ENCODE results near the gene ART4.

The ART4 gene

GRCh38 chr12:14841761-14842160 lies 1.6 kb downstream of the ART4 start:
- TF ChIP-seq, protein P1, sequence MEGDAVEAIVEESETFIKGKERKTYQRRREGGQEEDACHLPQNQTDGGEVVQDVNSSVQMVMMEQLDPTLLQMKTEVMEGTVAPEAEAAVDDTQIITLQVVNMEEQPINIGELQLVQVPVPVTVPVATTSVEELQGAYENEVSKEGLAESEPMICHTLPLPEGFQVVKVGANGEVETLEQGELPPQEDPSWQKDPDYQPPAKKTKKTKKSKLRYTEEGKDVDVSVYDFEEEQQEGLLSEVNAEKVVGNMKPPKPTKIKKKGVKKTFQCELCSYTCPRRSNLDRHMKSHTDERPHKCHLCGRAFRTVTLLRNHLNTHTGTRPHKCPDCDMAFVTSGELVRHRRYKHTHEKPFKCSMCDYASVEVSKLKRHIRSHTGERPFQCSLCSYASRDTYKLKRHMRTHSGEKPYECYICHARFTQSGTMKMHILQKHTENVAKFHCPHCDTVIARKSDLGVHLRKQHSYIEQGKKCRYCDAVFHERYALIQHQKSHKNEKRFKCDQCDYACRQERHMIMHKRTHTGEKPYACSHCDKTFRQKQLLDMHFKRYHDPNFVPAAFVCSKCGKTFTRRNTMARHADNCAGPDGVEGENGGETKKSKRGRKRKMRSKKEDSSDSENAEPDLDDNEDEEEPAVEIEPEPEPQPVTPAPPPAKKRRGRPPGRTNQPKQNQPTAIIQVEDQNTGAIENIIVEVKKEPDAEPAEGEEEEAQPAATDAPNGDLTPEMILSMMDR (IDR thresholded peaks at IDR 0.05; ENCODE audit: low read depth, low read length): no peak
- DNase-seq (ENCODE audit: extremely low read depth, low read depth): no peak

- TF ChIP-seq, protein P1 (IDR thresholded peaks at IDR 0.05; ENCODE audit: low read depth, low read length): no peak
- no peak for DNase-seq (ENCODE audit: extremely low read depth, low read depth)
Measured at GRCh38 chr12:14840616-14841015, 2.7 kb downstream of the ART4 start.

GRCh38 chr12:14839262-14839661 lies 4.1 kb downstream of the ART4 start:
- TF ChIP-seq, protein P1 (IDR thresholded peaks at IDR 0.05; ENCODE audit: low read depth, low read length): no peak
- DNase-seq (ENCODE audit: extremely low read depth, low read depth): no peak

DNA sequence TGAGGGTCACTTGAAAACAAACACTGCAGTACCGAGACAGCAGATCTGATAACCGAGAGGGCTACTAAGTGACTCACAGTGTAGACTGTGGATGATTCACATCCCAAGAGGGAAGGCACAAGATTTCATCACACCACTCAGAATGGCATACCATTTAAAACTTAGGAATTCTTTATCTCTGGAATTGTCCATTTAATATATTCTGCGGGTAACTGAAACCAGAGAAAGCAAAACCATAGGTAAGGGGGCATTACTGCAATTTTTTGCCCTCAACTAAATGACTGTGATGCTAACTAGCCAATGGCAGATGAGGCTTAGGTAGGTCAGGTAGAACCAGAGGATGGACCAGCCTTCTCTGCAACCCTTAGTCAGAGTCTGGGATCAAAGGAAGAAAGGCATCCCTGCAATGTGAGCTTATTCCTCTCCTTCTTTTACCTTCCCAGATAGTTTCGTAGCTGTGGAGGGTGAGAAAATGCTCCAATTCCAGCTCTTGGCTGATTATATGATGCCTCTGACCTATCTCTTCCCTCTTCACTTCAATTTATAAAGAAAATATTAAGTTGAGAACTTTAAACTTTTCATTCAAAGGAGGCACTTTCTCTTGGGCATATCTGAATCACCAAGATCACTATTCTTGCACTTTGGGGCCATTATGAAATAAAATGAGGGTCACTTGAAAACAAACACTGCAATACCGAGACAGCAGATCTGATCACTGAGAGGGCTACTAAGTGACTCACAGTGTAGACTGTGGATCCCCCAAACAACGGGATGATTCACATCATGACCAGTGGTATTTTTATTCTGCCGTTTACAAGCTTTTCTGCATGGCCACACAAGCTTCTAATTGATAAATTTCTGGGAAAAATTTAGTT lies 6.8 kb downstream of the ART4 start:
- TF ChIP-seq, protein P1 (IDR thresholded peaks at IDR 0.05; ENCODE audit: low read depth, low read length): no peak
- no peak for DNase-seq (ENCODE audit: extremely low read depth, low read depth)

GRCh38 chr12:14834509-14834908 lies 8.8 kb downstream of the ART4 start:
- TF ChIP-seq, protein P1 (IDR thresholded peaks at IDR 0.05; ENCODE audit: low read depth, low read length): no peak
- DNase-seq (ENCODE audit: extremely low read depth, low read depth): no peak

DNA sequence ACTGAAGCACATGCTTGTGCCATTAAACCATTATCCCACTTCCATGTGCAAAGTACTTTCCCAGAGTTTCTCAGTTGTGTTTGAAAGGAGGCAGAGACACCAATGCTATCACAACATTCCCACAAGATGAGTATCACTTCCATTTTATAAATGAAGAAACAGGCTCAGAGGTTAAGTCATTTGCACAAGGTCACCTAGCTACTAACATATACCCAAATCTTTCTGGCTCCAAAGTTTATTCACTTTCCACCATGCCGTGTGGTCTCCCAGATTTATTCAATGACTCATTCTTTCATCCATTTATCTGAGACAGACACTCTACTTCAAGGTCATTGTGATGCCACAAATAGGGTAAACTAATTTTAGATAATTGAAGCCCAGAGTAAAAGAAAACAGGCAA lies 9.4 kb downstream of the ART4 start:
- no peak for DNase-seq (ENCODE audit: extremely low read depth, low read depth)
- TF ChIP-seq, protein P1 (IDR thresholded peaks at IDR 0.05; ENCODE audit: low read depth, low read length): no peak

GRCh38 chr12:14833336-14833735 lies 10.0 kb downstream of the ART4 start:
- no peak for DNase-seq (ENCODE audit: extremely low read depth, low read depth)
- TF ChIP-seq, protein P1 (IDR thresholded peaks at IDR 0.05; ENCODE audit: low read depth, low read length): no peak

All from AG09319 (cell line).